HG03520 (cell line): ENCODE results near the gene WDR86.

Experiments
- ATAC-seq: cut with Tn5 transposase; IDR thresholded peaks from one replicate; pipeline ENCODE4 v1.9.1; 2021; ENCODE audit warnings: mild to moderate bottlenecking, moderate library complexity; ENCODE audit not compliant: unreplicated experiment

Gene WDR86

GRCh38 chr7:151428378-151429236 is 18.8 kb upstream of the WDR86 start:
- no peak for ATAC-seq

DNA sequence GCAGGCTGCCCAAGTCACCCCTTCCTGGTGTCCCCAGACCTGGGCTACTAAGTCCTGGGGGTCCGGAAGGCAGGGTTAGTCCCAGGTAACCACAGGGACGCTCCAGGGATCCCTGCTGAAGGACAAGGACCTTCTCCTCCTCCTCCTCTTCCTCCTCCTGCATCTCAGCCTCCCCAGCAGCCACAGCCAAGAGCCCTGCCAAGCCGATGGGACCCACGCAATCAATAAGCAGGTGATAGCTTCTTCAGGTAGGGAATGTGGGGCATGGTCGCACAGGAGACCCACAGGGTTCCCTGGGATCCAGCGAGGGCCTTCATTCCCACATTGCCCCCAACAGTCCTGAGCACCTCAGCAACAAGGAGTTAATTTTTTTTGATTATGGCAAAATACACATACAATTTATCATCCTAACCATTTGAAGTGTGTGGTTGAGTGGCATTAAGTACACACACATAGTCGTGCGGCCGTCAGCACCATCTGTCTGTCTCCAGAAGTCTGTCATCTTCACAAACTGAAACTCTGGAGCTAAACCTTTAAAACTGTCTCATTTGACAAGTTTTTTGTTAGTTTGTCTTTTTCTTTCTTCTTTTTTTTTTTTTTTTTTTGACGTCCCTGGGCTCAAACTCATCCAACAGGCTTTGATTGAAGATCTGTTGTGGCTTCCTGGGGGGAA is 18.0 kb upstream of the WDR86 start:
- no peak for ATAC-seq

- ATAC-seq: no peak
Measured at GRCh38 chr7:151426904-151427704, 17.3 kb upstream of the WDR86 start.

DNA sequence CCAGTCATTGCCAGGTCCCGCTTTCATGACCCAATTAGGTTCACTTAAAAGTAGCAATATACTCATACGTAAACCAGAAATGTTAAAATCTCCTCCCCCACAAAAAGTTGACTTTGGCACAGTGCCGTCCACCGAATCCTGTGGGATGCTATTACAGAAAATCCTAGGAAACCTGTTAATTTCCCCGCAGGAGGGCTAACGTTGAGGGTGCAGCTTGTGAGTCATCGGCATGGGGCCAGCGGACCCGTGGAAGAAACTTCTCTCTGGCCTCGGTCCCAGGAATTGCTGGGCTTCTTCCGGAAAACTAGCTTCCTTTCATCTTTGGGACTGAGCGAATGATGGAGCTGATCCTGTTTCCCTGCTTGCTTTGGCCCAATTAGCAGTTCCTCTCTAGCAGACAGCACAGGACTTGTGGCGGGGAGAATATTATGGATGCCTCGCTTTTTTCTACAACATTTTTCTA is 16.6 kb upstream of the WDR86 start:
- no peak for ATAC-seq

DNA sequence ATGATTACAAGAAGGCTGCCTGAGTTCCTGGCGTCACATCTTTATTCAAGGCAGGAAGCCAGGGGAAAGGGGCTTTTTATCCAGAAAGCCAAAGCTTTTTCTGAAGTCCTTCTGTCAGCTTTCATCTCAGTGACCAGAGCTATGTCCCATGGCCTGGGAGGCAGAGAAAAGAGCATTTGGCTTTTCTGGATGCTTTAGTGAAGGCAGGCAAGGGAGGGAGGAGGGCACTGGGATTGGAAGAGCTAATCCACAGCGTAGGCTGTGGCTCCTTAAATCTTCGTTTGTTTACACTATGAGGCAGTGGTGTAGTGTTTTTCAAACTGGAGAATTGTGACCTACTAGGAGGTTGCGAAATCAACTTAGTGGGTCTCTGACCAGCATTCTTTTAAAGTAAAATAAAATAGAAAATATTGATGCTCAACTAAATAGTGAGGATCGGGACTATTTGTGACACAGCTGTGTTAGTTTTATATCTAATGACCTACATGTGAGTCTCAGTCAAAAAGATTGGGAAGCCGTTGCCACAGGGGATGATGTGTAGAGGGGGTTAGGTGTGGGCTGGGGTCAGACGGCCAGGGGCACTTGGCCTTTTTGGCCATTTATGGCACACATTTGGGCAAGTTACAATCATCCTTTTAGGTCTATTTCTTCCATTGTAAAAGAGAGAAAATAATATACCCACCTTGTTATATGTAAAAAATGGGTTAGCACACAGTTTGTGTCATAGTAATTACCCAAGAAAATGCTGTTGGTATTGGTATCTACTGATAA is 16.0 kb upstream of the WDR86 start:
- ATAC-seq: no peak

DNA sequence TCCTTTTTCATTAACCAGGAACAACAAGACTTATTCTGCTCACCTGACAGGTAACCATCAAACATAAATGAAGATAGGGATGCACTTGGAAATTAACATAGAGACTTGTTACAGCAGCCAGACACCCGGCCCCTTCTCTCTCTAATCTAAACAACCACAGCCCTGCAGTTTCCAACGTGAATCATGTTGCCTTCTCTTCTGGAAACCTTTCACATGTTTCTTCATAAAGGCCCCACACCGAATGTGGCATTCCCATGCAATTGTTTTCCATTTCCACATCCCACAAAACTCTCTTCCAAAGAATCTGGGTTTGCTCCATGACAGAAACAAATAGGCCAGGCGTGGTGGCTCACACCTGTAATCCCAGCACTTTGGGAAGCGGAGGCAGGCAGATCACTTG is 15.0 kb upstream of the WDR86 start:
- no peak for ATAC-seq

DNA sequence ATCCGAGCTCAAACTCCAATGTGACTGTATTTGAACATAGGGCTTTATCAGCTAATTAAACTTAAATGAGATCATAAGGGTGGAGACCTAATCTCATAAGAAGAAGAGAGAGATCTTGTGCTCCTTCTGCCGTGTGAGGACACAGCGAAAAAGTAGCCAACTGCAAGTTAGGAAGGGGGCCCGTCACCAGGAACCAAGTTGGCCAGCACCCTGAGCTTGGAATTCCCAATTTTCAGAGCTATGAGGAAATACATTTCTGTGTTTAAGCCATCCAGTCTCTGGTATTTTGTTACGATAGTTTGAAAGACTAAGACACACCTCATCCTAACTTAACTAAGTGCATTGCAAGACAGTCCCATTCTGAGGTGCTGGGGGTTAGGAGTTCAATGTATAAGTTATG is 14.1 kb upstream of the WDR86 start:
- ATAC-seq: no peak

DNA sequence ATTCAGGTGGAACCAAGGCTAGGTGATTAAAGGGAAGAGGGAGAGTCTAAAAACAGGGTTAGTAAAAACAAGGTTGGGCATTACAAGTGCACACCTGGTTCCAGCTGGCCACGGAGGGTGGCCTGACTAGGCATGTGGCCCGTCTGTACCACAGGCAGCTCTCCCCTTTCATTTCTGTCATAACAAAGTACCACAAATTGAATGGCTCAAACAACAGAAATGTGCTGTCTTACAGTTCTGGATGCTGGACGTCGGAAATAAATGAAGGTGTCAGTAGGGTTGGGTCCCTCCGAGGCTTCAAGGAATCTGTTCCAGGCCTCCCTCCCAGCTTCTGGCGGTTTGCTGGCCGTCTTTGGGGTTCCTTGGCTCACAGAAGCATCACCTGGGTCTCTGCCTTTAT is 13.4 kb upstream of the WDR86 start:
- ATAC-seq: no peak

DNA sequence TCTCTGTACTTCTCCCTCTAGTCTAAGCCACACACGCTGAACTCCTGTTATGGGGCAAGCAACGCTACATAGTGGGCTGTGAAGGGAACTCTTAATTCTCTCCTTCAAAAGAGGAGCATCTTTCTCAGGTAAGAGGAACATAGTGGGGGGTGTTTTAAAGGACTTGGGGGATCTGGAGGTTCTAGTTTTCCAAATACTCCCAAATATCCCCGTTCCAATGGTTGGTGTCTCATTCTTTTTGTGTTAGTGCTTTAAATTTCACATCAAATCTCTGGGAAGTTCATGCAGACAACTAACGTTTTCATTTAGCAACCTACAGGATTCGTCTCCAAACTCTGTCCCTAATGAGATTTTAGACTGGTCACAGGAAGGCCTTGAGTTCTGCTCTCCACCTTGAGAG is 12.4 kb upstream of the WDR86 start:
- ATAC-seq: no peak

DNA sequence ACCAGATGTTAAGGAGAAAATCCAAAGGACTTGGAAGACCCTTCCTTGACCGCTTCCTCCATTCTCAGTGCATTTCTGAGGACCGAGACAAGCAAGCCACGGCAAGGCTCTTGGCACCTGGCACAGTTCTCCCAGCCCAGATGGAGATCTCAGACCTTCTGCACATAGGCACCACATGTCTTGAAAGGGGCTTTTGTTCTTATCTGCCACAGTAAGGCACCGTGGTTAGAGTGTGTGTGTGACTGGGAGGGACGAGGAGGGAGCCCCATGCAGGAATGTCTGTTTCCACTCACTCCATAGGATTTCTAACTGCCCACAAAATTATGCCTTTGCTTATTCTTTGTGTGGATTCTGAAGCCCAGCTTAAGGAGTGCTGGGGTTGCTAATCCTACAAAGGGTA is 10.3 kb upstream of the WDR86 start:
- no peak for ATAC-seq

DNA sequence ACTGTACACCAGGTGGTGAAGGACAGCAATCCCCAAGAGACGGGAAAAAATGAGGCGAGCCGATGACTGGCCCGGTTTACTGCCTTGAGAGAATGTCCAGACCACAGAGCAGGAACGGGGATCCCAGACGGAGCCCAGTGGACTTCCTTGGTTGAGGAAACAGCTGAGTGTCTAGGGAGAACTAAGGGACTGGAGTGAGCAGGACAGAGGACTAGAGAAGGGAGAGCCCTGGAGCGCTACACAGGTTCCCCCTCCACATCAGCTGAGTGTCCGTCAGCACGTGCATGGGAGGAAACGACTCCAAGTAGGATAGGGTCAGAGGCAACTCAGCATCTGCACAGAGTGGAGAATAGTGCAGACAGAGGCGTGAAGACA is 7.1 kb upstream of the WDR86 start:
- ATAC-seq: no peak

GRCh38 chr7:151416112-151416940 is 6.5 kb upstream of the WDR86 start:
- no peak for ATAC-seq

- ATAC-seq: no peak
Measured at GRCh38 chr7:151415375-151416105, 5.7 kb upstream of the WDR86 start.

DNA sequence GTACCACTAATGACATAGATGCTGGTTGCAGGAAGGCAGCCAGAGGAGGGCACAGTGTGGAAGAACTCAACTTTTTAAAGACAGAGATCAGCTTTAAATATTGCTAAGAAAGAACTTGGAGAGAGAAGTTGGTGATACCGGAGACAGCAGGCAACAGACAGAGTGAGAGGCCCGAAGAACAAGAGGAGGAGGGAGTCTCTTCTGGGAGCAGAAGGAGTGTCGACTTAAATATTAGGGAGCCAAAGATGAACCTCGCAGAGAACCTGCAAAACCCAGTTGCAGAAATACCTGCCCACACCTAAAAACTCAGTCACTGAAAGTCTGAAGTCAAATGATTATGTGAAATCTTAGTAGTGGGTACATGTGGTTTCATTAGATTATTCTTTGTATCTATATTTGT is 3.4 kb upstream of the WDR86 start:
- no peak for ATAC-seq

- ATAC-seq: no peak
Measured at GRCh38 chr7:151412318-151412717, 2.5 kb upstream of the WDR86 start.

DNA sequence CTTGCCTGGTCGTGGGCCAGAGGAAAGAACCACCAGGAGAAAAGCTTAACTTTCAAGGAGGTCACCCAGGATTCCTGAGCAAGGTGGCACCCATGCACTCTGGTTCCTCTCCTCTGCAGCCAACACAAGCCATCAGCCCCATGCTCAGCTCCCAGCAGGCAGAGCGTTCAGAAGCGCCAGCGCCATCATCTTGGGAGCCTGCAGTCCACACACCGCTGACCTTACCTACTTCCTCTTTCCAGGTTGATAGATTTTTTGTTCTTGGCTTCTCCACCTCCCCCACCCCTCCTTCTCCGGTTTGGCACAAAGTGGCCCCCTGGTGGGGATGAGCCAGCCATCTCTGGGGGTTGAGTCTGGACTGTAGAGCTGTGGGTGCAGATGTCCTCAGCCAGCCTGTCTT is 1.7 kb upstream of the WDR86 start:
- no peak for ATAC-seq

GRCh38 chr7:151410405-151411390 is 860 bp upstream of the WDR86 start:
- no peak for ATAC-seq
